CD8-positive, alpha-beta memory T cell (primary cell): ENCODE results near the gene DCD. TPM values are rescaled to one million over a fixed set of nuclear protein-coding genes. Genes with fewer than 3 reads are reported as not detected.

ENCODE experiments used
- CTCF ChIA-PET: fragments of 350-600 bp; sonication (Branson Sonifier 250); formaldehyde crosslinking; loops from one replicate; lab custom pipeline; 2021; ENCODE audit warnings: antibody characterized with exemption; lab: Charles Lee
- POLR2A ChIA-PET: fragments of 350-600 bp; sonication (Branson Sonifier 250); formaldehyde crosslinking; loops from one replicate; lab custom pipeline; 2021; ENCODE audit warnings: antibody characterized with exemption; lab: Charles Lee
- DNase-seq, 5 donors: peaks; one replicate each; pipeline versions ENCODE4 v3.0.0 to v3.0.0-alpha.2; 2020 to 2022; ENCODE audit warnings: mixed read lengths in 1 of 5
- H3K27ac ChIP-seq: one replicate; pipeline ENCODE4 v1.7.0; 2013; ENCODE audit warnings: low read depth, mild to moderate bottlenecking, low read length, moderate library complexity
- H3K27me3 ChIP-seq: 2 replicates; pipeline ENCODE4 v1.7.0; 2013; ENCODE audit warnings: low read length, mild to moderate bottlenecking; ENCODE audit not compliant: insufficient read depth, poor library complexity, severe bottlenecking
- H3K36me3 ChIP-seq: 2 replicates; pipeline ENCODE4 v1.7.0; 2013; ENCODE audit warnings: mild to moderate bottlenecking, low read length, moderate library complexity; ENCODE audit not compliant: insufficient read depth
- H3K4me1 ChIP-seq: 2 replicates; pipeline ENCODE4 v1.7.0; 2013; ENCODE audit warnings: mild to moderate bottlenecking, low read length, moderate library complexity; ENCODE audit not compliant: insufficient read depth
- H3K4me3 ChIP-seq: 2 replicates; pipeline ENCODE4 v1.7.0; 2013; ENCODE audit warnings: mild to moderate bottlenecking, low read length
- H3K9me3 ChIP-seq: 2 replicates; pipeline ENCODE4 v1.7.0; 2013; ENCODE audit warnings: mild to moderate bottlenecking, low read length
- H3K27ac Mint-ChIP-seq, 8 donors: one replicate each; pipeline ENCODE4 v1.8.0; 2020 to 2021; ENCODE audit warnings: mixed read lengths in 8 of 8, mild to moderate bottlenecking in 6 of 8, inconsistent platforms in 3 of 8, moderate library complexity in 3 of 8
- H3K27me3 Mint-ChIP-seq, 2 donors: one replicate each; pipeline ENCODE4 v1.8.0; 2020 to 2021; ENCODE audit warnings: mixed read lengths in 2 of 2, mild to moderate bottlenecking in 1 of 2, moderate library complexity in 1 of 2
- H3K36me3 Mint-ChIP-seq, 3 donors: one replicate each; pipeline ENCODE4 v1.8.0; 2020 to 2021; ENCODE audit warnings: mixed read lengths in 3 of 3, inconsistent platforms in 1 of 3, mild to moderate bottlenecking in 1 of 3
- H3K4me1 Mint-ChIP-seq, 3 donors: one replicate each; pipeline ENCODE4 v1.8.0; 2020 to 2021; ENCODE audit warnings: mixed read lengths in 3 of 3, inconsistent platforms in 1 of 3, mild to moderate bottlenecking in 1 of 3
- H3K4me3 Mint-ChIP-seq, 7 donors: one replicate each; pipeline ENCODE4 v1.8.0; 2020 to 2021; ENCODE audit warnings: mixed read lengths in 7 of 7, mild to moderate bottlenecking in 6 of 7, moderate library complexity in 4 of 7, inconsistent platforms in 2 of 7
- H3K9me3 Mint-ChIP-seq, 5 donors: one replicate each; pipeline ENCODE4 v1.8.0; 2020 to 2022; ENCODE audit warnings: mixed read lengths in 5 of 5, mild to moderate bottlenecking in 3 of 5, moderate library complexity in 2 of 5, inconsistent platforms in 1 of 5
- polyA plus RNA-seq: library from polyadenylated mRNA; unstranded; fragments of 300-500 nt; fragmentation: Illumina TruSeq; gene quantifications from one replicate; pipeline ENCODE4 v1.2.3, GENCODE V29; 2021
- total RNA-seq, 2 experiments: library from RNA; stranded (reverse); gene quantifications; one replicate each; pipeline ENCODE4 v1.2.3, GENCODE V29; 2021

DCD gene, protein sequence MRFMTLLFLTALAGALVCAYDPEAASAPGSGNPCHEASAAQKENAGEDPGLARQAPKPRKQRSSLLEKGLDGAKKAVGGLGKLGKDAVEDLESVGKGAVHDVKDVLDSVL
- total RNA-seq (not detected), polyA plus RNA-seq (not detected)

DNA sequence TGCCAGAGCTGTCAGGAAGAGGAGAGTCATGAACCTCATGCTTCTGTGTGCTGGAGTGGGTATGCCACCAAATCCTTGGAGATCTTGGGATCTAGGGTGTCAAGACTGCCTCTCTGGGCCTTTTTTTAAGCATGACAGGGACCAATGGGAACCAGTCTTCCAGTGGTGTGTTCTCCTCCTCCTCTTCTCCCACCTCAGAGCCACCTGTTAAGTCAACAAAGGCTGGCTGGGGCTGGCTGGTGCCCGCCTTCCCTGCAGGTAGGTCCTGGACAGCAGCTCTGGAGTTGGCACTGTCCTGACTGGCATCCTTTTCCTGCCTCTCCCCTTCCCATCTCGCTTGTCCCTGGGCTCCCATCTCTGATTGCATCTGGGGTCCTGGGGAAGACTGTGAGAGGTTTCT, at the start of gene DCD:
TSS of gene DCD (minus strand) at position 101 of the 400 bp plus-strand sequence. CDS start at position 39, 62 bp downstream.
- Histone ChIP-seq H3K27me3 (no peaks in the 10 kb centered on the region), H3K9me3 (no peaks in the 10 kb centered on the region), H3K36me3 (no peaks in the 10 kb centered on the region), H3K4me1 (no peaks in the 10 kb centered on the region), H3K4me3 (no peak within 1 kb of the TSS), H3K27ac (no peak within 1 kb of the TSS)
- H3K4me3 Mint-ChIP-seq: no peak within 1 kb of the TSS
- no peaks in the 10 kb centered on the region for H3K36me3 Mint-ChIP-seq
- H3K4me1 Mint-ChIP-seq: no peaks in the 10 kb centered on the region
- H3K27ac Mint-ChIP-seq: no peak within 1 kb of the TSS
- no peak for DNase-seq
- H3K27me3 Mint-ChIP-seq: peaks cover 7 to 59% of the 10 kb centered on the region in 2 donors
- CTCF ChIA-PET: interaction anchor here (0.9 kb wide), 1 partner anchor 16 kb away, joined by 3 read pairs; no protein-coding TSS in a partner anchor
- H3K9me3 Mint-ChIP-seq: no peaks in the 10 kb centered on the region
- POLR2A ChIA-PET: no interaction called here

DNA sequence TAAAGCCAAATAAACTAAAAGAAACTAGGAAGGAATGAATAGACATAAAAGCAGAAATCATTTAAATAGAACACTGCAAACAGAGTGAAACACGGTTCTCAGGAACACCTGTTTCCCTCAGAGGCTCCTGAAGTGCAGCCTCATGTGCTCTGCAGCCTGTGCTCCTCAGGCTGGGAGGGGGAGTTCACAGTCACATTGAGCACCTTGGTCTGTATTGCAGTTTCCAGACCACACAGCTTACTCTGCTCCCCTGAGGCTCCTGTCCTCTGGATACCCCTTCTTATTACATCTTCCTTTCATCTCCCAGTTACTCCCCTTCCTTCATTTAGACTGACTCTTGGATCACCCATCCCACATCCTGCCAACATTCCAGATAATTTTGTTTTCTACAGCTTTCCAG, 49.7 kb upstream of the DCD start:
- no peaks in the 10 kb centered on the region for H3K4me1 ChIP-seq
- ChIA-PET POLR2A (no interaction called here), CTCF (interaction anchor here (1.6 kb wide), 1 partner anchor 51 kb away, joined by 6 read pairs; no protein-coding TSS in a partner anchor)
- DNase-seq: no peak
- no peak overlapping the region for H3K4me3 Mint-ChIP-seq
- peaks cover 15 to 32% of the 10 kb centered on the region in 2 donors for H3K27me3 Mint-ChIP-seq
- no peak overlapping the region for H3K4me3 ChIP-seq
- no peaks in the 10 kb centered on the region for H3K9me3 ChIP-seq
- no peaks in the 10 kb centered on the region for H3K9me3 Mint-ChIP-seq
- no peak overlapping the region for H3K27ac Mint-ChIP-seq
- H3K4me1 Mint-ChIP-seq: no peaks in the 10 kb centered on the region
- no peaks in the 10 kb centered on the region for H3K36me3 ChIP-seq
- H3K27me3 ChIP-seq: no peaks in the 10 kb centered on the region
- no peak overlapping the region for H3K27ac ChIP-seq
- H3K36me3 Mint-ChIP-seq: no peaks in the 10 kb centered on the region

DNA sequence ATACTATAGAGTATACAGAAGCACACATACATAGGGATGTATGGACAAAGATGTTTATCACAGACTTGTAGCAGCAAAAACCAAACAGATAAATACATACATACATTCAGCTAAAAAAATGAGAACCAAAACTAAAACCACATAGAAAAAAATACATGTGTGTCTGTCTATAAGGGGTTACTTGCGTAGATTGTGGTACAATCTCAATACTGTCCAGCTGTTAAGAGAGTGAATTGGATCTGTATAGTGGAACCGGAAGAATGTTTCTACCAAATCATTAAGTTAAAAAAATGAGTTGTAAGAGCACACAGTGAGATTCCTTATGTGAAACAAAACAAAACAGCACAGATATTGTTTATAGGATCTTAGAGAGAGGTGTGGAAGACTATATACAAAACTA, 44.2 kb upstream of the DCD start:
- H3K36me3 ChIP-seq: no peaks in the 10 kb centered on the region
- Mint-ChIP-seq H3K27me3 (peaks cover 17 to 69% of the 10 kb centered on the region in 2 donors), H3K4me1 (no peaks in the 10 kb centered on the region), H3K4me3 (no peak overlapping the region), H3K27ac (no peak overlapping the region), H3K9me3 (peaks cover 0 to under 1% (median 0%) of the 10 kb centered on the region in 5 donors), H3K36me3 (no peaks in the 10 kb centered on the region)
- no peak overlapping the region for H3K4me3 ChIP-seq
- H3K27me3 ChIP-seq: no peaks in the 10 kb centered on the region
- no peak overlapping the region for H3K27ac ChIP-seq
- ChIA-PET POLR2A (no interaction called here), CTCF (no interaction called here)
- DNase-seq: no peak
- H3K9me3 ChIP-seq: no peaks in the 10 kb centered on the region
- no peaks in the 10 kb centered on the region for H3K4me1 ChIP-seq

DNA sequence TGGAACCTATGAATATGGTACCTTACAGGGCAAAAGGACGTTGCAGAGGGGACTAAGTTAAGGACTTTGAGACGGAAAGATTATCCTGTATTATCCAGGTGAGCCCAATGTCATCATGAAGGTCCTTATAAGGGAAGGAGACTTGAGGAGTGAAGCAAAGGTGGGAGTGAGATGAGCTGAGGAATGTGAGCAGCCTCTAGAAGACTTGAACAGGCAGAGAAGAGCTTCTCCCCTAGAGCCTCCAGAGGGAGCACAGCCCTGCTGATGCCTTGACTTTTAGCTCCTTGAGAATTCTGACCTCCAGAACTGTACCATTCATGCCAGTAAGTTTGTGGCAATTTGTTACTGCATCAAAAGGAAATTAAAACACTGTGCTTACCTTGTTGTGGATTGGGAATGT, 41.8 kb upstream of the DCD start:
- Mint-ChIP-seq H3K27me3 (peaks cover 26 to 79% of the 10 kb centered on the region in 2 donors), H3K36me3 (no peaks in the 10 kb centered on the region), H3K4me1 (no peaks in the 10 kb centered on the region), H3K9me3 (peaks cover 0 to 6% (median 2%) of the 10 kb centered on the region in 5 donors), H3K4me3 (no peak overlapping the region), H3K27ac (no peak overlapping the region)
- CTCF ChIA-PET: no interaction called here
- no peak overlapping the region for H3K4me3 ChIP-seq
- no peaks in the 10 kb centered on the region for H3K36me3 ChIP-seq
- POLR2A ChIA-PET: no interaction called here
- no peaks in the 10 kb centered on the region for H3K4me1 ChIP-seq
- DNase-seq: no peak
- no peaks in the 10 kb centered on the region for H3K27me3 ChIP-seq
- H3K27ac ChIP-seq: no peak overlapping the region
- no peaks in the 10 kb centered on the region for H3K9me3 ChIP-seq

DNA sequence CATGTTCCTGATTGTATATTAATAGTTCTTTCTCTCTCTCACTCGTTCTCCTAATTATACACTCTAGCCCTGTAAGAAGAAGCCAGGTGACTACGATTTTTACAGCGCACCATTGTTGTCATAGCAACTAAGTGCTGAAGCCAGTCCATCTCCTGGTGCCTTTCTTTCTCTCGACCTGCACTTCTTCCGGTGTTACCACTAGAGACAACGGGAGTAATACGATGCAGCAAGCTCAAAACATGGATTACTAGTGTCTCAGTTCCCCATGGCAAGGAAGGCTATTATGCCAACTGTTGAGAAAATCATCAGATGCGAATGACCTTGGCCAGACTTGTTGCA, 40.8 kb upstream of the DCD start:
- peaks cover 26 to 79% of the 10 kb centered on the region in 2 donors for H3K27me3 Mint-ChIP-seq
- CTCF ChIA-PET: no interaction called here
- DNase-seq: no peak
- no peak overlapping the region for H3K27ac Mint-ChIP-seq
- H3K27me3 ChIP-seq: peaks cover 3% of the 10 kb centered on the region
- H3K36me3 Mint-ChIP-seq: no peaks in the 10 kb centered on the region
- H3K4me3 Mint-ChIP-seq: no peak overlapping the region
- H3K4me1 ChIP-seq: no peaks in the 10 kb centered on the region
- no peak overlapping the region for H3K27ac ChIP-seq
- peaks cover 0 to 6% (median 2%) of the 10 kb centered on the region in 5 donors for H3K9me3 Mint-ChIP-seq
- H3K36me3 ChIP-seq: no peaks in the 10 kb centered on the region
- H3K9me3 ChIP-seq: no peaks in the 10 kb centered on the region
- POLR2A ChIA-PET: no interaction called here
- no peaks in the 10 kb centered on the region for H3K4me1 Mint-ChIP-seq
- no peak overlapping the region for H3K4me3 ChIP-seq

DNA sequence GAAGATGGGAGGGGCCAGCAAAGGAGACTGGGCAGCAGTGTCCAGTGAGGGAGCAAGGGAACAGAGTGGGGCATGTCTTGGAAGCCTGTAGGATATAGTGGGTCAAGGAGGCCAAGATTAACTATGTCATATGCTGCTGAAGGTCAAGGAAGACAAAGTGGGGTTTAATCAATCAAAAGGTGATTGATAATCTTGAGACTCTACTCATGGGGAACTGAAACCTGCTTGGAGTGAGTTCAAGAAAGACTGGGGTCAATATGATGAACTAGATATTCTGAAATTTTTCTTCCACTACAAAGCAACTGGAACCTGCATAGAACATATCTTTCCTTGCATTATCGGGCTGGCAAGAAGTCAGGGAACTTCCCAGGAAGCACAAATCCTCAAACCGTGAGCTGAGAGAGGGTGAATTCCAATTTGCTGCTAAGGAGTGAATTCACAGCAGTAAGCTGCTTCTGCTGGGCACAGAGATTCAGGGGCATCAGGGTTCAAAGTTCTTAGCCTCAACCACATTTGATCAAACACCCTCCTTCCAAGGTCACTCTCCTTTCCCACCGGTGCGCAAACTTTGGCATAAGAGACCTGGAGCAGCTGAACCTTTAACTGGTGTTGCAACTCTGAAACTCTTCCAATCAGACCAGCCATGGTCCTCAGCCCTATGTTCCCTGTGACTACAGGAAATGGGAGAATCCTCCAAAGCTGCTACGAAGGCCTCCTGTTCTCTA, 40.3 kb upstream of the DCD start:
- Mint-ChIP-seq H3K4me3 (no peak overlapping the region), H3K9me3 (peaks cover 0 to 6% (median 2%) of the 10 kb centered on the region in 5 donors), H3K4me1 (no peaks in the 10 kb centered on the region), H3K36me3 (no peaks in the 10 kb centered on the region), H3K27ac (no peak overlapping the region), H3K27me3 (peaks cover 28 to 79% of the 10 kb centered on the region in 2 donors)
- no peak overlapping the region for H3K27ac ChIP-seq
- H3K27me3 ChIP-seq: peaks cover 7% of the 10 kb centered on the region
- DNase-seq: no peak
- H3K4me3 ChIP-seq: no peak overlapping the region
- H3K4me1 ChIP-seq: no peaks in the 10 kb centered on the region
- ChIA-PET CTCF (no interaction called here), POLR2A (no interaction called here)
- H3K9me3 ChIP-seq: no peaks in the 10 kb centered on the region
- no peaks in the 10 kb centered on the region for H3K36me3 ChIP-seq

DNA sequence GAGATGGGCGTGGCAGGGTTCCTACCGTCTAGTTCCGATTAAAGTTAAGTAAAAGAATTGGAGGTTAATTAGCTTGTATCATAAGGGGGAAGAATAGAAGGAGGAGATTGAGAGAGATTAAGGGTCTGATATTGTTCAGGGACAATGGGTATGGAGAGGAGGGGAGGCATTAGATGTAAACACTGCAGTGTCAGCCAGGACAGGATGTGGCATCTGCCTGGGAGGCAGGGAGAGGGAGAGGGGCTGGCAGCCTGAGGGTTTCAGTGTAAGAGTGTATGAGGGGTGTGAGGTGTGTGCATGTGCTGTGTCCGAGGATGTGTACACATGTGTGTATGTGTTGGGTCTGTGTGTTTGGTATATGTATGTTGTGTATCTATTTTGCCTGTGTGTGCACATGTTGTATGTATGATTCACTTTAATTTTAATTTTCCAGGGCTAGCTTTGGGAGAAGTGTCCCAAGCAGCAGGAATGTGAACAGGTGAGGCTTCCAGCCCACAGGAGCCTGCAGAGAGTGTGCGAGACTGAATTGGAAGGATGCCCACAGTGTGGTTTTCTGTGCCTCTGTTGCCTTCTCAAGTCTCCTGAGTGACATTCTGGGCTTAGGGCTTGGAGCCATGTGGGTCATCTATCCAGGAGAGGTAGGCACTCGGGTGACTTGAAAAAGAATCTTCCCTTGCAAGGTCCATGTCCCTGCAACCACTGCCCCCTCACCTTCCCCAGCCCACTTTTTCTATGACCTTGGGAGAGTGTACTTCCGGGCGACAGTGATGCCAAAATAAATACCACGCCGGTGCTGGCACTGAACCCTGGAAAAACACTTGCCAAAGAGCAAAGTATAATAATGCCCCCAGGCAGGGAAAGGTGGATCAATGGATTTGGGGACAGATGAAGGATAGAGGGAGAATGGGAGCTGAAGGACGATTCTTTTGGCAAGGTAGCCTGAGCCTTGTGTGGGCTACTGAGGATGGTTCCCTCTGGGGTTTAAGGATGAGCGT, 36.8 kb upstream of the DCD start:
- ChIA-PET POLR2A (no interaction called here), CTCF (interaction anchor here (1.0 kb wide), 1 partner anchor 9 kb away, joined by 3 read pairs; no protein-coding TSS in a partner anchor)
- H3K27ac ChIP-seq: no peak overlapping the region
- Mint-ChIP-seq H3K27me3 (peaks cover 31 to 82% of the 10 kb centered on the region in 2 donors), H3K27ac (peak overlapping the region in 1 of 8 donors; percentile 32), H3K4me1 (no peaks in the 10 kb centered on the region), H3K36me3 (no peaks in the 10 kb centered on the region), H3K4me3 (no peak overlapping the region), H3K9me3 (peaks cover 0 to 6% (median 2%) of the 10 kb centered on the region in 5 donors)
- no peaks in the 10 kb centered on the region for H3K36me3 ChIP-seq
- H3K27me3 ChIP-seq: peaks cover 7% of the 10 kb centered on the region
- H3K9me3 ChIP-seq: no peaks in the 10 kb centered on the region
- no peak overlapping the region for H3K4me3 ChIP-seq
- no peaks in the 10 kb centered on the region for H3K4me1 ChIP-seq
- DNase-seq: no peak
